HepG2 (cell line): Measurements from ENCODE around the gene TMED3. TPM values are rescaled to one million over a fixed set of nuclear protein-coding genes. Genes with fewer than 3 reads are reported as not detected.

Experiments
- FOSL2 ChIP-seq: sonication (generic); formaldehyde crosslinking; IDR thresholded peaks from 2 replicates; pipeline ENCODE4 v1.4.0; 2020; ENCODE audit warnings: missing genetic modification reagents
- MAFF ChIP-seq: IDR thresholded peaks from 2 replicates; pipeline ENCODE4 v1.6.1; 2011; ENCODE audit warnings: low read depth, low read length, improper control_type of control experiment
- MEIS2 ChIP-seq: sonication (generic); formaldehyde crosslinking; IDR thresholded peaks from 2 replicates; pipeline ENCODE4 v1.9.0; 2021; ENCODE audit warnings: mild to moderate bottlenecking, missing genetic modification reagents
- RBAK ChIP-seq: sonication (generic); formaldehyde crosslinking; IDR thresholded peaks from 2 replicates; pipeline ENCODE4 v1.5.1; 2020; ENCODE audit warnings: mild to moderate bottlenecking, missing genetic modification reagents
- RFXANK ChIP-seq: IDR thresholded peaks from 2 replicates; pipeline ENCODE4 v1.6.1; 2016
- ZKSCAN8 ChIP-seq: IDR thresholded peaks from 2 replicates; pipeline ENCODE4 v1.6.1; 2016; ENCODE audit warnings: borderline replicate concordance, missing genetic modification reagents, missing compliant biosample characterization
- ZNF225 ChIP-seq: sonication (generic); formaldehyde crosslinking; IDR thresholded peaks from 2 replicates; pipeline ENCODE4 v1.4.0; 2020; ENCODE audit warnings: mild to moderate bottlenecking, missing genetic modification reagents
- ZNF558 ChIP-seq: sonication (generic); formaldehyde crosslinking; IDR thresholded peaks from 2 replicates; pipeline ENCODE4 v1.9.0; 2022; ENCODE audit warnings: mild to moderate bottlenecking, missing genetic modification reagents, borderline replicate concordance
- ZNF749 ChIP-seq: sonication (generic); formaldehyde crosslinking; IDR thresholded peaks from 2 replicates; pipeline ENCODE4 v1.8.0; 2022; ENCODE audit warnings: mild to moderate bottlenecking, missing genetic modification reagents, moderate library complexity, borderline replicate concordance
- ZSCAN22 ChIP-seq: sonication (generic); formaldehyde crosslinking; IDR thresholded peaks from 2 replicates; pipeline ENCODE4 v1.4.0; 2020; ENCODE audit warnings: mild to moderate bottlenecking, missing genetic modification reagents
- polyA plus RNA-seq, 8 experiments: library from polyadenylated mRNA; depleted of rRNA in 3 of 8; stranded (reverse) in 7 of 8; unstranded in 1 of 8; fragments of >200 nt; fragmentation: Illumina TruSeq in 4 of 8; extraction: Trizol in 4 of 8; gene quantifications; 2 replicates each; pipeline versions ENCODE4 v1.2.1 to v1.2.3, GENCODE V29; 2011 to 2016; ENCODE audit warnings: low read depth in 4 of 8, missing spikeins in 1 of 8, mixed read lengths in 1 of 8; ENCODE audit not compliant: insufficient read depth in 1 of 8
- total RNA-seq, 5 experiments: library from RNA; depleted of rRNA; stranded (reverse); fragments of >200 nt; fragmentation: Illumina TruSeq; extraction: Trizol; gene quantifications; 2 replicates each; pipeline ENCODE4 v1.2.3, GENCODE V29; 2016; ENCODE audit warnings: low read depth in 1 of 5
- TF ChIP-seq, protein P1 (sequence below), 2 experiments: sonication (generic) in 1 of 2; formaldehyde crosslinking in 1 of 2; IDR thresholded peaks; 2 replicates each; pipeline versions ENCODE4 v1.4.0 to v1.6.1; 2016 to 2020; ENCODE audit warnings: borderline replicate concordance in 1 of 2, low read depth in 1 of 2, mild to moderate bottlenecking in 1 of 2, missing genetic modification reagents in 1 of 2
- TF ChIP-seq, protein P2 (sequence below): sonication (generic); formaldehyde crosslinking; IDR thresholded peaks from 2 replicates; pipeline ENCODE4 v1.5.0; 2020; ENCODE audit warnings: mild to moderate bottlenecking, low read depth, missing genetic modification reagents, borderline replicate concordance
- TF ChIP-seq, protein P3 (sequence below): sonication (generic); formaldehyde crosslinking; IDR thresholded peaks from 2 replicates; pipeline ENCODE4 v1.5.1; 2020; ENCODE audit warnings: missing genetic modification reagents, mild to moderate bottlenecking, borderline replicate concordance
- TF ChIP-seq, protein P4 (sequence below): sonication (generic); formaldehyde crosslinking; IDR thresholded peaks from 2 replicates; pipeline ENCODE4 v1.4.0; 2020; ENCODE audit warnings: missing genetic modification reagents
- TF ChIP-seq, protein P5 (sequence below): sonication (generic); formaldehyde crosslinking; IDR thresholded peaks from 2 replicates; pipeline ENCODE4 v1.8.0; 2022; ENCODE audit warnings: missing genetic modification reagents, mild to moderate bottlenecking, borderline replicate concordance
- TF ChIP-seq, protein P6 (sequence below): sonication (generic); formaldehyde crosslinking; IDR thresholded peaks from 2 replicates; pipeline ENCODE4 v1.8.0; 2022; ENCODE audit warnings: mild to moderate bottlenecking, missing genetic modification reagents; ENCODE audit not compliant: insufficient replicate concordance

TMED3 gene
- total and polyA plus RNA-seq, 2 of the 13 experiments (the other 11 are each of a cell fraction or from before 2014, with no cell fraction given): 125 to 155 TPM

DNA sequence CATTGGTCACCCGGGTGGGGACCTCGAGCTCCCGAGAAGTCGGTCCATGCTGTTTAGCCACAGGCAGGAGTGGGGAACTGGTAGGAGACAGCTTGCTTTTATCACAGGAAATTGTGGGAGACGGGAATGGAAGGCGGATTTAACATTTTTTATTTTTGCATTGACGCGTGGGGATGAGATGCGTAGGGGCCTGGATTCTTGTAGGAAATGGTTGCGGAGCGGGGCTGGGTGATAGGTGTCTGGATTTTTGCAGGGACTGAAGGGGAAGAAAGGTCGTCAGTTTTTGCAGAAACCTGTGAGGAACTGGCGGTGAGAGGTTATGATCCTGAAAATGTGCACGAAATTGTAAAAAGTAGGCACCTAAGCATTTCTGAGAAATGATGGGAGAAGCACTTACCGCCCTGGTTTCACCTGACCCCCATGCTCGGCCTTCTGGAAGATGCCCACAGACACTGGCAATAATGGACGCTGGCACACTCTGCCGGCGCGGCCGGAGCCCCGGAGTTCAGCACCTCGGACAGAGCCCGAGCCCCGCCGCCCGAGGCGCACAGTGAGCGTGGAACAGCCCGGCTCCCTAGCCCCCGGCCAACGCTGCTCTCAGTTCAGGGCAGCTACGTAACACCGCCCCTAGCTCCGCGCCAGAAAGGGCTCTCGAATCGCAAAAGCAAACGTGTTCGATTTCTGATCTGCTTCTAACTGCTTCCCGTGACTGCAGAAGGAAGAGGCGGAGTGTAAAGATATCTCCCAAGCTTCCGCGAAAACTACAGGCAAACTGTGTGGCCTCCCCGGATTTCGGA lies 27.5 kb upstream of the TMED3 start (continued):
- TF ChIP-seq MEIS2 (CRISPR knock-in tag): peak; percentile 82; the same call in 1 of the 2 replicates
- TF ChIP-seq ZKSCAN8 (CRISPR knock-in tag): no peak
- TF ChIP-seq ZNF749: no peak
- no peak; the same call in 1 of the 2 replicates for TF ChIP-seq ZNF225
- TF ChIP-seq ZNF558 (CRISPR knock-in tag): peak; percentile 73; the same call in 1 of the 2 replicates
- peak; percentile 40; the same call in 1 of the 2 replicates for TF ChIP-seq FOSL2 (CRISPR knock-in tag)
- no peak for TF ChIP-seq ZSCAN22 (CRISPR knock-in tag)
- TF ChIP-seq, protein P1, sequence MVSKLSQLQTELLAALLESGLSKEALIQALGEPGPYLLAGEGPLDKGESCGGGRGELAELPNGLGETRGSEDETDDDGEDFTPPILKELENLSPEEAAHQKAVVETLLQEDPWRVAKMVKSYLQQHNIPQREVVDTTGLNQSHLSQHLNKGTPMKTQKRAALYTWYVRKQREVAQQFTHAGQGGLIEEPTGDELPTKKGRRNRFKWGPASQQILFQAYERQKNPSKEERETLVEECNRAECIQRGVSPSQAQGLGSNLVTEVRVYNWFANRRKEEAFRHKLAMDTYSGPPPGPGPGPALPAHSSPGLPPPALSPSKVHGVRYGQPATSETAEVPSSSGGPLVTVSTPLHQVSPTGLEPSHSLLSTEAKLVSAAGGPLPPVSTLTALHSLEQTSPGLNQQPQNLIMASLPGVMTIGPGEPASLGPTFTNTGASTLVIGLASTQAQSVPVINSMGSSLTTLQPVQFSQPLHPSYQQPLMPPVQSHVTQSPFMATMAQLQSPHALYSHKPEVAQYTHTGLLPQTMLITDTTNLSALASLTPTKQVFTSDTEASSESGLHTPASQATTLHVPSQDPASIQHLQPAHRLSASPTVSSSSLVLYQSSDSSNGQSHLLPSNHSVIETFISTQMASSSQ (IDR thresholded peaks at IDR 0.05; ENCODE audit: low read depth): no peak
- TF ChIP-seq, protein P1 (CRISPR knock-in tag; IDR thresholded peaks at IDR 0.05; ENCODE audit: borderline replicate concordance): no peak
- TF ChIP-seq, protein P2, sequence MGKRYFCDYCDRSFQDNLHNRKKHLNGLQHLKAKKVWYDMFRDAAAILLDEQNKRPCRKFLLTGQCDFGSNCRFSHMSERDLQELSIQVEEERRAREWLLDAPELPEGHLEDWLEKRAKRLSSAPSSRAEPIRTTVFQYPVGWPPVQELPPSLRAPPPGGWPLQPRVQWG (CRISPR knock-in tag): no peak
- TF ChIP-seq RBAK (CRISPR knock-in tag): no peak
- TF ChIP-seq, protein P3, sequence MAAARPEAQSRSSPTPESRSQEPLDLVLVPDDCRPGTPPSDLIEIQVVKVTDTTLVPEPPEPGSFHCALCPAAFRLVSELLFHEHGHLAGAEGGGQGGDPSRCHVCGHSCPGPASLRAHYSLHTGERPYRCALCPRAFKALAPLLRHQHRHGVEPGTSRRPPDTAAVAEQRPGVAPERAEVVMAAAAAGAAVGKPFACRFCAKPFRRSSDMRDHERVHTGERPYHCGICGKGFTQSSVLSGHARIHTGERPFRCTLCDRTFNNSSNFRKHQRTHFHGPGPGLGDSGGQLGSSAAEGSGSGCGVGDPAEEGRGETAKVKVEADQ: no peak
- TF ChIP-seq, protein P4, sequence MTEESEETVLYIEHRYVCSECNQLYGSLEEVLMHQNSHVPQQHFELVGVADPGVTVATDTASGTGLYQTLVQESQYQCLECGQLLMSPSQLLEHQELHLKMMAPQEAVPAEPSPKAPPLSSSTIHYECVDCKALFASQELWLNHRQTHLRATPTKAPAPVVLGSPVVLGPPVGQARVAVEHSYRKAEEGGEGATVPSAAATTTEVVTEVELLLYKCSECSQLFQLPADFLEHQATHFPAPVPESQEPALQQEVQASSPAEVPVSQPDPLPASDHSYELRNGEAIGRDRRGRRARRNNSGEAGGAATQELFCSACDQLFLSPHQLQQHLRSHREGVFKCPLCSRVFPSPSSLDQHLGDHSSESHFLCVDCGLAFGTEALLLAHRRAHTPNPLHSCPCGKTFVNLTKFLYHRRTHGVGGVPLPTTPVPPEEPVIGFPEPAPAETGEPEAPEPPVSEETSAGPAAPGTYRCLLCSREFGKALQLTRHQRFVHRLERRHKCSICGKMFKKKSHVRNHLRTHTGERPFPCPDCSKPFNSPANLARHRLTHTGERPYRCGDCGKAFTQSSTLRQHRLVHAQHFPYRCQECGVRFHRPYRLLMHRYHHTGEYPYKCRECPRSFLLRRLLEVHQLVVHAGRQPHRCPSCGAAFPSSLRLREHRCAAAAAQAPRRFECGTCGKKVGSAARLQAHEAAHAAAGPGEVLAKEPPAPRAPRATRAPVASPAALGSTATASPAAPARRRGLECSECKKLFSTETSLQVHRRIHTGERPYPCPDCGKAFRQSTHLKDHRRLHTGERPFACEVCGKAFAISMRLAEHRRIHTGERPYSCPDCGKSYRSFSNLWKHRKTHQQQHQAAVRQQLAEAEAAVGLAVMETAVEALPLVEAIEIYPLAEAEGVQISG (CRISPR knock-in tag): peak; percentile 54
- TF ChIP-seq, protein P5, sequence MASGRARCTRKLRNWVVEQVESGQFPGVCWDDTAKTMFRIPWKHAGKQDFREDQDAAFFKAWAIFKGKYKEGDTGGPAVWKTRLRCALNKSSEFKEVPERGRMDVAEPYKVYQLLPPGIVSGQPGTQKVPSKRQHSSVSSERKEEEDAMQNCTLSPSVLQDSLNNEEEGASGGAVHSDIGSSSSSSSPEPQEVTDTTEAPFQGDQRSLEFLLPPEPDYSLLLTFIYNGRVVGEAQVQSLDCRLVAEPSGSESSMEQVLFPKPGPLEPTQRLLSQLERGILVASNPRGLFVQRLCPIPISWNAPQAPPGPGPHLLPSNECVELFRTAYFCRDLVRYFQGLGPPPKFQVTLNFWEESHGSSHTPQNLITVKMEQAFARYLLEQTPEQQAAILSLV (CRISPR knock-in tag): no peak
- TF ChIP-seq, protein P6, sequence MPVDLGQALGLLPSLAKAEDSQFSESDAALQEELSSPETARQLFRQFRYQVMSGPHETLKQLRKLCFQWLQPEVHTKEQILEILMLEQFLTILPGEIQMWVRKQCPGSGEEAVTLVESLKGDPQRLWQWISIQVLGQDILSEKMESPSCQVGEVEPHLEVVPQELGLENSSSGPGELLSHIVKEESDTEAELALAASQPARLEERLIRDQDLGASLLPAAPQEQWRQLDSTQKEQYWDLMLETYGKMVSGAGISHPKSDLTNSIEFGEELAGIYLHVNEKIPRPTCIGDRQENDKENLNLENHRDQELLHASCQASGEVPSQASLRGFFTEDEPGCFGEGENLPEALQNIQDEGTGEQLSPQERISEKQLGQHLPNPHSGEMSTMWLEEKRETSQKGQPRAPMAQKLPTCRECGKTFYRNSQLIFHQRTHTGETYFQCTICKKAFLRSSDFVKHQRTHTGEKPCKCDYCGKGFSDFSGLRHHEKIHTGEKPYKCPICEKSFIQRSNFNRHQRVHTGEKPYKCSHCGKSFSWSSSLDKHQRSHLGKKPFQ (CRISPR knock-in tag): no peak
- TF ChIP-seq MAFF: no peak
- TF ChIP-seq RFXANK (CRISPR knock-in tag): no peak
